ENCODE data around the gene IGF1R.

GRCh38 chr15:98711810-98712209 lies 63.5 kb downstream of the IGF1R start:
- TF ChIP-seq, protein P1, sequence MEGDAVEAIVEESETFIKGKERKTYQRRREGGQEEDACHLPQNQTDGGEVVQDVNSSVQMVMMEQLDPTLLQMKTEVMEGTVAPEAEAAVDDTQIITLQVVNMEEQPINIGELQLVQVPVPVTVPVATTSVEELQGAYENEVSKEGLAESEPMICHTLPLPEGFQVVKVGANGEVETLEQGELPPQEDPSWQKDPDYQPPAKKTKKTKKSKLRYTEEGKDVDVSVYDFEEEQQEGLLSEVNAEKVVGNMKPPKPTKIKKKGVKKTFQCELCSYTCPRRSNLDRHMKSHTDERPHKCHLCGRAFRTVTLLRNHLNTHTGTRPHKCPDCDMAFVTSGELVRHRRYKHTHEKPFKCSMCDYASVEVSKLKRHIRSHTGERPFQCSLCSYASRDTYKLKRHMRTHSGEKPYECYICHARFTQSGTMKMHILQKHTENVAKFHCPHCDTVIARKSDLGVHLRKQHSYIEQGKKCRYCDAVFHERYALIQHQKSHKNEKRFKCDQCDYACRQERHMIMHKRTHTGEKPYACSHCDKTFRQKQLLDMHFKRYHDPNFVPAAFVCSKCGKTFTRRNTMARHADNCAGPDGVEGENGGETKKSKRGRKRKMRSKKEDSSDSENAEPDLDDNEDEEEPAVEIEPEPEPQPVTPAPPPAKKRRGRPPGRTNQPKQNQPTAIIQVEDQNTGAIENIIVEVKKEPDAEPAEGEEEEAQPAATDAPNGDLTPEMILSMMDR (IDR thresholded peaks at IDR 0.05; ENCODE audit: insufficient read depth, low read length), result no peak
- TF ChIP-seq GABPA (IDR thresholded peaks at IDR 0.05; ENCODE audit: low read depth), result no peak
- TF ChIP-seq POLR2AphosphoS5 (IDR thresholded peaks at IDR 0.05; ENCODE audit: low read depth), result no peak
- TF ChIP-seq SPI1 (IDR thresholded peaks at IDR 0.05; ENCODE audit: borderline replicate concordance, low read depth), result no peak
